H1 (cell line): Measurements from ENCODE around the gene BNIP2. TPM values are rescaled to one million over a fixed set of nuclear protein-coding genes. Genes with fewer than 3 reads are reported as not detected.

Source experiments
- CTCF ChIA-PET: fragments of 300-600 bp; sonication (Branson Sonifier 250); formaldehyde crosslinking; loops from one replicate; lab custom pipeline; 2021; ENCODE audit not compliant: partially characterized antibody; lab: Charles Lee
- POLR2A ChIA-PET: fragments of 300-600 bp; sonication (Branson Sonifier 250); formaldehyde crosslinking; loops from one replicate; lab custom pipeline; 2021; ENCODE audit warnings: inconsistent platforms; ENCODE audit not compliant: partially characterized antibody; lab: Charles Lee
- DNase-seq, 2 experiments: peaks; one replicate each; pipeline versions ENCODE4 v3.0.0 to v3.0.0-alpha.2; 2010 to 2022; ENCODE audit warnings: low spot score in 2 of 2, low read depth in 1 of 2, mixed read lengths in 1 of 2
- FAIRE-seq: peaks from 2 replicates; lab custom pipeline; 2011; peaks lifted over from hg19 to GRCh38; lab: Jason Lieb, UNC
- H2AFZ ChIP-seq: 2 replicates; pipeline ENCODE4 v1.8.1; 2012; ENCODE audit warnings: low read length, inconsistent platforms
- H2AK5ac ChIP-seq: 2 replicates; pipeline ENCODE4 v1.6.1; 2013; ENCODE audit warnings: low read depth, low read length
- H2BK120ac ChIP-seq: replicated peaks from 2 replicates; pipeline ENCODE3; 2013; ENCODE audit warnings: low read depth, low read length, inconsistent platforms
- H2BK12ac ChIP-seq: 2 replicates; pipeline ENCODE4 v1.6.1; 2013; ENCODE audit warnings: low read depth, low read length
- H2BK15ac ChIP-seq: 2 replicates; pipeline ENCODE4 v1.6.1; 2013; ENCODE audit warnings: low read length
- H2BK20ac ChIP-seq: 2 replicates; pipeline ENCODE4 v1.6.1; 2013; ENCODE audit warnings: low read length
- H2BK5ac ChIP-seq: 2 replicates; pipeline ENCODE4 v1.6.1; 2013; ENCODE audit warnings: low read depth, low read length
- H3K14ac ChIP-seq: 2 replicates; pipeline ENCODE4 v1.6.1; 2013; ENCODE audit warnings: inconsistent platforms; ENCODE audit not compliant: insufficient read length
- H3K18ac ChIP-seq: 2 replicates; pipeline ENCODE4 v1.6.1; 2013; ENCODE audit warnings: low read length; ENCODE audit errors: extremely low read depth
- H3K23ac ChIP-seq: 2 replicates; pipeline ENCODE4 v1.6.1; 2013; ENCODE audit warnings: inconsistent platforms; ENCODE audit not compliant: insufficient read length
- H3K23me2 ChIP-seq: 2 replicates; pipeline ENCODE4 v1.6.1; 2013; ENCODE audit warnings: low read depth, low read length
- H3K27ac ChIP-seq: 2 replicates; pipeline ENCODE4 v1.6.1; 2011; ENCODE audit warnings: low read depth, low read length, inconsistent platforms
- H3K27me3 ChIP-seq, 4 experiments: replicated peaks in 1 of 4; 1 replicate in 1 of 4; 2 replicates in 3 of 4; pipeline versions ENCODE4 v1.6.1 to v1.8.1; 2011 to 2013; ENCODE audit warnings: low read length in 3 of 4, mild to moderate bottlenecking in 3 of 4, inconsistent platforms in 2 of 4, mixed read lengths in 2 of 4, moderate library complexity in 1 of 4; ENCODE audit not compliant: control insufficient read depth in 3 of 4, insufficient read depth in 3 of 4; ENCODE audit errors: extremely low read depth in 1 of 4
- H3K36me3 ChIP-seq, 4 experiments: 2 replicates each; pipeline versions ENCODE4 v1.6.1 to v1.8.1; 2011 to 2013; ENCODE audit warnings: mild to moderate bottlenecking in 4 of 4, low read length in 3 of 4, moderate library complexity in 2 of 4, control low read depth in 1 of 4, inconsistent platforms in 1 of 4; ENCODE audit not compliant: insufficient read depth in 4 of 4, control insufficient read depth in 2 of 4
- H3K4ac ChIP-seq: replicated peaks from 2 replicates; pipeline ENCODE3; 2013; ENCODE audit warnings: low read length, low read depth, mixed read lengths, inconsistent platforms; ENCODE audit not compliant: insufficient read length
- H3K4me1 ChIP-seq, 4 experiments: replicated peaks in 1 of 4; 1 replicate in 1 of 4; 2 replicates in 3 of 4; pipeline versions ENCODE4 v1.6.1 to v1.8.1; 2011 to 2013; ENCODE audit warnings: low read length in 3 of 4, inconsistent platforms in 2 of 4, mixed read lengths in 1 of 4; ENCODE audit not compliant: insufficient read depth in 4 of 4, control insufficient read depth in 3 of 4
- H3K4me2 ChIP-seq, 2 experiments: 2 replicates each; pipeline versions ENCODE4 v1.6.1 to v1.8.1; 2011 to 2013; ENCODE audit warnings: low read depth in 2 of 2, low read length in 2 of 2, control low read depth in 1 of 2, inconsistent platforms in 1 of 2, mild to moderate bottlenecking in 1 of 2; ENCODE audit not compliant: insufficient read depth in 1 of 2
- H3K4me3 ChIP-seq, 4 experiments: fragments of 200-600, 300-600 bp in 1 of 4; sonication (generic), shearing (Covaris generic), sonication (Bioruptor Twin) in 1 of 4; 2 replicates each; pipeline versions ENCODE4 v1.5.1 to v1.8.1; 2011 to 2016; ENCODE audit warnings: low read length in 4 of 4, low read depth in 3 of 4, control low read depth in 2 of 4, inconsistent platforms in 2 of 4, mild to moderate bottlenecking in 2 of 4, mixed read lengths in 1 of 4, moderate library complexity in 1 of 4; ENCODE audit not compliant: insufficient read depth in 2 of 4; ENCODE audit errors: extremely low read depth in 1 of 4
- H3K56ac ChIP-seq: replicated peaks from 2 replicates; pipeline ENCODE3; 2013; ENCODE audit warnings: low read depth, mild to moderate bottlenecking, mixed read lengths, low read length, inconsistent platforms; ENCODE audit not compliant: insufficient read length
- H3K79me1 ChIP-seq: 2 replicates; pipeline ENCODE4 v1.6.1; 2013; ENCODE audit warnings: low read depth, low read length, control low read depth
- H3K79me2 ChIP-seq, 2 experiments: 2 replicates each; pipeline versions ENCODE4 v1.6.1 to v1.8.1; 2012 to 2013; ENCODE audit warnings: low read length in 2 of 2, mild to moderate bottlenecking in 2 of 2, inconsistent platforms in 1 of 2; ENCODE audit not compliant: insufficient read depth in 2 of 2, control insufficient read depth in 1 of 2
- H3K9ac ChIP-seq, 4 experiments: replicated peaks in 1 of 4; 1 replicate in 1 of 4; 2 replicates in 3 of 4; pipeline versions ENCODE4 v1.6.1 to v1.8.1; 2011 to 2013; ENCODE audit warnings: low read depth in 3 of 4, low read length in 3 of 4, control low read depth in 2 of 4, mild to moderate bottlenecking in 2 of 4, moderate library complexity in 2 of 4, inconsistent platforms in 1 of 4; ENCODE audit errors: extremely low read depth in 1 of 4
- H3K9me3 ChIP-seq, 2 experiments: 2 replicates each; pipeline versions ENCODE4 v1.6.1 to v1.8.1; 2012 to 2013; ENCODE audit warnings: mild to moderate bottlenecking in 2 of 2, moderate library complexity in 2 of 2, control low read depth in 1 of 2, inconsistent platforms in 1 of 2, low read depth in 1 of 2, low read length in 1 of 2, mixed read lengths in 1 of 2; ENCODE audit not compliant: insufficient read depth in 2 of 2
- H4K20me1 ChIP-seq, 2 experiments: replicated peaks in 1 of 2; 2 replicates each; pipeline versions ENCODE3 to v1.8.1; 2011 to 2013; ENCODE audit warnings: inconsistent platforms in 2 of 2, low read length in 2 of 2, mild to moderate bottlenecking in 1 of 2; ENCODE audit not compliant: insufficient read depth in 2 of 2, control insufficient read depth in 1 of 2
- H4K5ac ChIP-seq: 2 replicates; pipeline ENCODE4 v1.6.1; 2013; ENCODE audit warnings: low read length, low read depth, mixed read lengths, inconsistent platforms; ENCODE audit not compliant: insufficient read length
- H4K8ac ChIP-seq: 2 replicates; pipeline ENCODE4 v1.8.0; 2013; ENCODE audit warnings: mild to moderate bottlenecking, moderate library complexity, low read length, inconsistent platforms; ENCODE audit not compliant: insufficient read depth; ENCODE audit errors: extremely low read depth
- H4K91ac ChIP-seq: replicated peaks from 2 replicates; pipeline ENCODE3; 2013; ENCODE audit warnings: low read length, mixed read lengths, inconsistent platforms; ENCODE audit not compliant: insufficient read length
- ASH2L ChIP-seq: fragments of 200-600, 300-600 bp; sonication (generic); IDR thresholded peaks from one replicate; pipeline ENCODE4 v1.7.1; 2017; ENCODE audit warnings: low read length
- EZH2 ChIP-seq: fragments of 200-600 bp; sonication (generic); IDR thresholded peaks from 2 replicates; pipeline ENCODE4 v1.7.1; 2012; ENCODE audit warnings: low read depth, mild to moderate bottlenecking, moderate library complexity, low read length, inconsistent platforms; ENCODE audit not compliant: severe bottlenecking
- HDAC6 ChIP-seq: IDR thresholded peaks from one replicate; pipeline ENCODE4 v1.7.1; 2012; ENCODE audit warnings: low read depth, mild to moderate bottlenecking, inconsistent platforms, low read length, moderate library complexity
- KDM1A ChIP-seq: fragments of 200-600, 300-600 bp; sonication (generic); IDR thresholded peaks from 2 replicates; pipeline ENCODE4 v1.7.1; 2016; ENCODE audit warnings: mild to moderate bottlenecking, low read length, borderline replicate concordance
- MAX ChIP-seq: IDR thresholded peaks from 2 replicates; pipeline ENCODE4 v1.6.1; 2012; ENCODE audit warnings: inconsistent platforms
- POLR2A ChIP-seq, 2 experiments: IDR thresholded peaks; 1 replicate in 1 of 2; 2 replicates in 1 of 2; pipeline ENCODE4 v1.6.1; 2011; ENCODE audit warnings: low read depth in 2 of 2, low read length in 2 of 2, mild to moderate bottlenecking in 2 of 2; ENCODE audit errors: control extremely low read depth in 1 of 2
- RNF2 ChIP-seq: fragments of 200-900, 300-1000 bp; sonication (generic); IDR thresholded peaks from 2 replicates; pipeline ENCODE4 v1.7.1; 2016; ENCODE audit warnings: borderline replicate concordance, low read depth, mild to moderate bottlenecking, antibody characterized with exemption, low read length; ENCODE audit not compliant: poor library complexity, severe bottlenecking; ENCODE audit errors: missing control alignments
- SAP30 ChIP-seq: fragments of 300-600 bp; sonication (generic); IDR thresholded peaks from 2 replicates; pipeline ENCODE4 v1.7.1; 2012; ENCODE audit warnings: low read length, moderate library complexity, mild to moderate bottlenecking, inconsistent platforms; ENCODE audit not compliant: insufficient read depth, insufficient replicate concordance
- SRF ChIP-seq: IDR thresholded peaks from 2 replicates; pipeline ENCODE4 v1.6.1; 2011; ENCODE audit warnings: mild to moderate bottlenecking, low read depth, low read length, moderate library complexity
- ZNF274 ChIP-seq: IDR thresholded peaks from 2 replicates; pipeline ENCODE4 v1.7.0; 2012; ENCODE audit warnings: low read length, borderline replicate concordance; ENCODE audit errors: extremely low read depth
- WGBS, 2 experiments: shearing (Covaris generic) in 1 of 2; methylation state at CpG; one replicate each; pipeline versions ENCODE4 v1.1.6 to v1.1.7; 2013 to 2015; ENCODE audit warnings: low lambda C conversion rate in 2 of 2, mixed read lengths in 2 of 2, inconsistent platforms in 1 of 2, low coverage in 1 of 2, missing lambda C conversion rate in 1 of 2; ENCODE audit not compliant: insufficient replicate concordance in 2 of 2, insufficient coverage in 1 of 2, insufficient read length in 1 of 2; ENCODE audit errors: extremely low coverage in 1 of 2, missing lambda C conversion rate in 1 of 2; 5-methylcytosine and 5-hydroxymethylcytosine counted together
- polyA plus RNA-seq, 7 experiments: library from polyadenylated mRNA; depleted of rRNA in 3 of 7; stranded (reverse) in 5 of 7; unstranded in 2 of 7; fragments of >200 nt in 5 of 7; fragments of 200-250 nt in 2 of 7; gene quantifications; 1 replicate in 5 of 7; 2 replicates in 1 of 7; 4 replicates in 1 of 7; pipeline versions ENCODE4 v1.2.1 to v1.2.3, GENCODE V29; 2011 to 2013; ENCODE audit warnings: missing spikeins in 2 of 7, mixed read lengths in 2 of 7
- total RNA-seq: library from RNA; stranded (reverse); fragmentation: NEBNext Ultra II Directional; extraction: Animal tissue kit (Norgen Biotek cat#: 25700); gene quantifications from 2 replicates; pipeline ENCODE4 v1.2.1, GENCODE V29; 2021

The BNIP2 gene
- total and polyA plus RNA-seq, 2 of the 8 experiments (the other 6 are each of a cell fraction or from before 2014, with no cell fraction given): 11.8 to 40.6 TPM

GRCh38 chr15:59696332-59696731 lies 7.2 kb upstream of the BNIP2 start:
- Histone ChIP-seq H3K23ac (no peak overlapping the region), H2BK5ac (no peak overlapping the region), H3K9me3 (no peaks in the 10 kb centered on the region), H2BK15ac (no peak overlapping the region), H4K20me1 (no peaks in the 10 kb centered on the region), H3K18ac (no peak overlapping the region), H3K23me2 (no peaks in the 10 kb centered on the region), H4K5ac (no peak overlapping the region), H3K79me2 (no peaks in the 10 kb centered on the region), H2BK120ac (no peak overlapping the region), H2BK12ac (no peak overlapping the region), H3K27ac (no peak overlapping the region), H3K79me1 (no peaks in the 10 kb centered on the region), H3K36me3 (no peaks in the 10 kb centered on the region)
- DNase-seq (no peak), FAIRE-seq (no peak)
- CTCF ChIA-PET: interaction anchor here (1.0 kb wide), 1 partner anchor 45 kb away, joined by 3 read pairs; no protein-coding TSS in a partner anchor
- 83% methylated on average over 4 of the region's 4 CpGs; no CpG with 5 or more reads in 1 of the 2 experiments for WGBS, 2 experiments
- TF ChIP-seq ZNF274 (no peak), ASH2L (no peak), RNF2 (no peak), SAP30 (no peak), EZH2 (no peak), MAX (no peak), HDAC6 (no peak), SRF (no peak), KDM1A (no peak), POLR2A (IDR thresholded peaks at IDR 0.05; ENCODE audit: control extremely low read depth in 1 of 2, low read depth in 2 of 2, low read length in 2 of 2) (no peak)
- TF ChIP-seq, all 59 proteins: peak for 0
- H3K4me2 ChIP-seq: no peak overlapping the region
- H4K8ac ChIP-seq: peak overlapping the region; percentile 57; the same call in 1 of the 2 replicates
- no peaks in the 10 kb centered on the region for H3K4me1 ChIP-seq
- H2AFZ ChIP-seq: no peak overlapping the region
- no peak overlapping the region for H2AK5ac ChIP-seq
- no peak overlapping the region for H3K4ac ChIP-seq
- H3K27me3 ChIP-seq: no peaks in the 10 kb centered on the region
- H3K9ac ChIP-seq: no peak overlapping the region
- no peak overlapping the region for H4K91ac ChIP-seq
- POLR2A ChIA-PET: no interaction called here
- no peak overlapping the region for H3K56ac ChIP-seq
- no peak overlapping the region for H3K14ac ChIP-seq
- no peak overlapping the region for H3K4me3 ChIP-seq
- no peak overlapping the region for H2BK20ac ChIP-seq
